Activated effector memory CD4-positive, alpha-beta T cell treated with anti-CD3 and anti-CD28 coated beads, Interleukin-2, amount 50 U/mL, for 16 hours (primary cell): ENCODE results near the gene LHX3.
"Not testable (repeated sequence)": the region's sequence is repeated elsewhere in the genome, so short reads cannot be mapped to it uniquely, and the experiment has no call there.

Experiments used
- DNase-seq: peaks from one replicate; pipeline ENCODE4 v3.0.0-alpha.2; 2020

LHX3 gene

GRCh38 chr9:136151214-136151804 lies 53.6 kb downstream of the LHX3 start:
- DNase-seq: no peak

GRCh38 chr9:136150664-136151213 lies 54.2 kb downstream of the LHX3 start:
- not testable (repeated sequence) for DNase-seq

- no peak for DNase-seq
These were observed 55.1 kb downstream of the LHX3 start for GRCh38 chr9:136149853-136150252.

- no peak for DNase-seq
These were observed 55.6 kb downstream of the LHX3 start for GRCh38 chr9:136149337-136149736.

GRCh38 chr9:136148766-136149165 lies 56.2 kb downstream of the LHX3 start:
- no peak for DNase-seq

GRCh38 chr9:136147890-136148714 lies 56.8 kb downstream of the LHX3 start:
- no peak for DNase-seq

GRCh38 chr9:136147038-136147889 lies 57.7 kb downstream of the LHX3 start:
- no peak for DNase-seq
